ENCODE measurements around the gene SYNJ2.

Gene SYNJ2

DNA sequence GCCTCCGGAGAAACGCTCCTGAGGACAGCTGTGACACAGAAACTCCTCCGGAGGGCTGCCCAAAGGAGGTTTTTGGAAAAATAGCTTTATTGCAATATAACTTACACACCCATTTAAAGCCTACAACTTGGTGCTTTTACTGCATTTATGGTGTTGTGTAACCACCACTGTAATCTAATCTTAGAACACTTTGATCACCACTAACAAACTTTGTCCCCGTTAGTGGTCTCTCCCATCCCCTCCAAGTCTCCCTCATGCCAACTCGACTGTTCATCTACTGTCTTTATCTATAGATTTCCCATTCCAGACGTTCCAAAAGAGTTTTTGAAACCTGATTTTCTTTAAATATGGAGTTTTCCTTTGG, 62.8 kb downstream of the SYNJ2 start:
- no peak for DNase-seq

DNA sequence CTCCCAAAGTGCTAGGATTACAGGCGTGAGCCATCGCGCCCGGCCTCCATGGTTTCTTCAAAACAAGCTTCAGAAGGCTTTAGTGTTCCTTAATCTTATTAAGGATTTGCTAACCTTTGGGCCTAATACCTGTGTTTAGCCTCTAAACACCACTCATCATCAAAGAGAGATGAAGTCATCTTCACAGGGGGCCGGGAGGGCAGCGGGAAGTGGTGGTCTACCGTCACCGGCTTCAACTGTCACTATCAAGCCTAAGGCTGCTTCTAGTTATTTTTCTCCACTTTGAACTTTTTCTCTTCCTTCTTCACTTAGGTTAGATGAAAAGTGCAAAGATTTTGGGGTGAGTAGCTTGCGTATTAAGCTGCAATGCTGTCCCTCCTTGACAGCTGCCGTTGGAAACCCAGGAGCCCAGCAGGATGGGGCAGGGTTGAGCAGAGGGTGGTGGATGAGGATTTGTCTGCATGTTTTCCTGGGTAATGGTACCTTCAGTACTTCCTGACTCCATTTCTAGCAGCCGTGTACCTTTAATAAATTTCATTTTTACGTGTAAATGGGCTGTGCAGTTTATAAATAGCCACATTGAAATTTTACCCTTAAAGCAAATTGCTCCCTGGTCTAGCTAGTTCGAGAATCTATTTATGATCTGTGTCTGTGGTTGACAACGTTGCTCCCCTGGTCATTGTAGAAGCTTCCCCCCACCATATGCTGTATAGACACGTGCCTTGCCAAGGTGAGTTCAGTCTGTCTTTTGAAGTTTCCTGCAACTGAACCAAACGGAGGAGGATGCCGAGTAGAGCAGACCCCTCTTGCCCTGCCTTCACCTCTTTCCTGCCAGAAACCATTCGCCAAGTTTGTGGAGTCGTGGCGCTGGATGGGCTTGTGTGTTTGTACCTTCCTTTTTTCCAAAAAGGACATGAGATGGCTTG, 64.8 kb downstream of the SYNJ2 start:
- DNase-seq: no peak

DNA sequence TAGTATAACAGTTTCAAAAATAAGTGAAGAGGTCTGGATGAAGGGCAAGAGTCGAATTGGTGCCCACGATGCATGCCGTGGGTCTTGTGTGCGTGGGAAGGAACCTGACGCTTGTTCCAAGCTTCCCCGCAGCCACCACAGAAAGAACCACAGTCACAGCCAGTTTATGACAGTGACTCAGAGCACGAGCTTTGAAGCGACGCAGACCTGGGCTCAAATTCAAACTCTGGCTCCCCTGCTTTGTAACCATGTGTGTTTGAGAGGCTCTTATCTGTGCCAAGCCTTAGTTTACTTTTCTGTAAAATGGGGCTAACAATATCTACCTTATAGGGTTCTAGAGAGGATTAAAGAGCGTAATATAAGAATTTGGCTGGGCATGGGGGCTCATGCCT, 65.5 kb downstream of the SYNJ2 start:
- DNase-seq: no peak

DNA sequence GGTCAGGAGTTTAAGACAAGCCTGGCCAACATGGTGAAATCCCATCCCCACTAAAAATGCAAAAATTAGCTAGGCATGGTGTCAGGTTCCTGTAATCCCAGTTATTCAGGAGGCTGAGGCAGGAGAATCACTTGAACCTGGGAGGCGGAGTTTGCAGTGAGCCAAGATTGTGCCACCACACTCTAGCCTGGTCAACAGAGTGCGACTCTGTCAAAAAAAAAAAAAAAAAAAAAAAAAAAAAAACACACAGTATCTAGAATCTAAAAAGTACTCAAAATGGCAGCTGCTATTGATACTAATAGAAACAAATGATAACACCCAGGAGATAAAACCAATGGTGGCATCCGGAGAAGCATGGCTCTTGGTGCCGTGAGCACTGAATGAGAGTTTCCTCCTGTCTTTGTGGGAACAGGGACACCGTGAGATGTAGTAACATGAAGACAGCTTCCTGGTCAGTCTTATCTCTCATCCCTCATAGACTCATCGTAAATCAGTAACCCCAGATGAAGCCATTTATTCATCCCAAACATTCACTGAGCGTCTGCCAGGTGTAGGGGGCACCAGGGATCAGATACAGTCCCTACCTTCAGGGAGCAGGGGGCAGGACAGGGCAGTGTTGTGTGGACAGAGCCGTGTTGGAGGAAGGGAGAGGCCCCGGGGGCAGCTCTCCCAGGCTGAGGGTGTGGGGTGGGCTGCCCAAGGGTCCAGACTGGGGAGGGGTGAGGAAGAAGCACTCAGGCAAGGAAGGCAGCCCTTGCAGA, 66.1 kb downstream of the SYNJ2 start:
- DNase-seq: no peak

DNA sequence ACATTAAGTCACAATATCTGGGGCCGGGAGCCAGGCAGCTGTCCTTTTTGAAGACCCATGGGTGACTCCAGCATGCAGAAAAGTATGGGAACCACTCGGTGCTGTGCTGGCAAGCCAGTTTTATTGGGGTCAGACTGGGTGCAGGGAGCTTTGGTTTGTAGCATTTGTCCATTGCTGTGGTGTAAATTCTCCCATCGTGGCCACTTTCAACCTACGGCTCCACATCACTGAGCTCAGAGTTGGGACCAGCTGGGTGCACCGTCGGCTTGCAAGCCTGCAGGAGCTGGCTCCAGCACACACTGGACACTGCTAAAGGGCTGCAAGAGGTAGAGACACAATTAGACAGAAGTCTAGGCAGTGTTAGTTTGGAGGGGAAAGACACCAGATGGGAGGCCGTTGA, 66.9 kb downstream of the SYNJ2 start:
- DNase-seq: no peak

DNA sequence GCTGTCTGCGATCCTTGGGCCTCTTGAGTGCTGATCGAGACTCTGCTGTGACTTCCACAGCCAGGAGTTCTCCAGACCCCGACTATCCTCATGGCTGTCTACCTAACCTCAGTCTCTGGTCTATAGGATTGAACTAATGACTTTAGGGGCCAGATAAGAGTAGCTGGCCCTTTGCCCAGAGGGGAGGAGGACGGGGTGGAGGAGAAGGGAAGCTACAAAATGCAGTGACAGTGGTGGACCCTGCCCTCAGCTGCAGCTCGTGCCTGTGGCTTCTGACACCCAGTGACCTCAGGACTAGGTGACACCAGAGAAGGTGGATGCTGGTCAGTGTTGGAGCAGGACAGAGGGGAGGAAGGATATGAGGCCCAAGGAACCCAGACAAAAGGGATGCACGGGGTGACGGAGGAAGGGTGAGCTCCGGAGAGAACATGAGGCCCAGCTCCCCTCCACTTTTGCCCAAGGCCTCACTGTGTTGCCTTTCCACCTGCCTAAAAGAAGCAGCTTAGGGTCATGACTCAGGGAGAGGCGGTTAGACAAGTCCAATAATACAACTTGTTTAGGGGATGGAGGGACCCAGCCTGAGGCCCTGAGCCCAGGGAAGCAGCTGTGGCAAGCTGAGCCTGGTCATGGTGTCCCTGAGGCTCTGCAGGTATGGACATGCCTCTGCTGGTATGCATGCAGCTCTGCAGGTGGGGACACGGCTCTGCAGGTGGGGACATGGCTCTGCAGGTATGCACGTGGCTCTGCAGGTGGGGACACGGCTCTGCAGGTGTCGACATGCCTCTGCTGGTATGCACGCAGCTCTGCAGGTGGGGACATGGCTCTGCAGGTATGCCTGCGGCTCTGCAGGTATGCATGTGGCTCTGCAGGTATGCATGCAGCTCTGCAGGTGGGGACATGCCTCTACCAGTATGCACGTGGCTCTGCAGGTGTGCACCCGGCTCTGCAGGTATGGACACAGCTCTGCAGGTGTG, 67.7 kb downstream of the SYNJ2 start:
- no peak for DNase-seq

DNA sequence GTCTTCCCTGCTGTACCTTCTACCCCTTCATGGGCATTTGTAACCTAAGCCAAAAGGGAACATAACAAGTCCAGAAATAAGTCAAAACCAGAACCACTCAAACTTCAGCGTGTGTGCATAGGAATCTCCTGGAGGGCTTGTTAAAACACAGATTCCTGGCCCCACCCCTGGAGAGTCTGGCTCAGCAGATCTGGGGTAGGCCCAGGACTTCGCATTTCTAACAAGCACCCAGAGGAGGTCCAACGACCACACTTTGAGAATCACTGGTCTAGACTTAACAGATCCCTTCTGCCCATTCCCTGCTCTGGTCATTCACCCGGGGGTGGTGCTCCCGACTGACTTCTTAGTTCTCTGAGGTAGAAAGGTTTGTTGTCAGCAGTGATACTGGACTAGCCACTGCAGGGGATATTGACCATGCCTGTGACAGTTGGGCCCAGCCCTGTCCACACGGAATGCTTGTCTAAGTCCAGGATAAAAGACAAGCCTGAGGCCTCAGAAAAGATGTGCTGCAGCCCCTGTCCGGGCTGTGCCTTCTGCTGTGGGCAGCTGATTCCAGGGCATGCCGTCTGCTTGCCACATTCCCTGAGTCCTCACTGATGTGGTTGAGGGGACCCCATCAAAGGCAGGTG, 68.6 kb downstream of the SYNJ2 start:
- no peak for DNase-seq

DNA sequence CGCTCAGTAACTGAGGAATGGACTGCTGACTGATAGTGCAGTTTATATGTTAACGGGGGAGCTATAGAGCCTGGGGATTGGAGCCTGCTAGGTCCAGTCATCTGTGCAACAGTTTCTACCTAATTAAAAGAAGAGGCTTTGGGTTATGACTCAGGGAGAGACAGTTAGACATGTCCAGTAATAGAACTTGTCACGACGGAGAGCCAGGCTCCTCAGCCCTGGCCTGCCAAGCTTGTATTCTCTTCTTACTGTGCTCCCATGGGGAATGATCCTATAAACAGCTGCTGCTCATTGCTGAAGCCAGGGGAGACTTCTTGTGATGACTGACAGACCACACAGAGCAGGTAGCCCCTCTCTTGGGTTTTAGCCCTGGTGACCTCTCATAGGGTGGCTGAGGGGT, 69.3 kb downstream of the SYNJ2 start:
- DNase-seq: no peak

DNA sequence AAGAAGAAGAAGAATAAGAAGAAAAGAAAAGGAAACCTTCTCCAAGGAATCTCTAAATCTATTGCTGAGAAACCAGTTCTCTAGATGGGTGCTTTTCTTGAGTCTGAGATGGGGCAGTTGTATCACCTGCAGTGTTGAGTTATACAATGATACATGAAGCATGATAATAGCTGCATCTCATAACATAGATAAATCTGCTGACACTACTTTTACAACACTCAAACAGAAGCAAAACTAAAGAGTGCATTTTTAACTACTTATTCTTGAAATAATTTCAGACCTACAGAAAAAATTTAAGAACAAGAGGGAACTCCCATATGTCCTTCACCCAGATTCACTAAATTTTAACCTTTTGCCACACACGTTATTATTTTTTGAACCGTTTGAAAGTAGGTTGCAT, 70.3 kb downstream of the SYNJ2 start:
- DNase-seq: no peak

DNA sequence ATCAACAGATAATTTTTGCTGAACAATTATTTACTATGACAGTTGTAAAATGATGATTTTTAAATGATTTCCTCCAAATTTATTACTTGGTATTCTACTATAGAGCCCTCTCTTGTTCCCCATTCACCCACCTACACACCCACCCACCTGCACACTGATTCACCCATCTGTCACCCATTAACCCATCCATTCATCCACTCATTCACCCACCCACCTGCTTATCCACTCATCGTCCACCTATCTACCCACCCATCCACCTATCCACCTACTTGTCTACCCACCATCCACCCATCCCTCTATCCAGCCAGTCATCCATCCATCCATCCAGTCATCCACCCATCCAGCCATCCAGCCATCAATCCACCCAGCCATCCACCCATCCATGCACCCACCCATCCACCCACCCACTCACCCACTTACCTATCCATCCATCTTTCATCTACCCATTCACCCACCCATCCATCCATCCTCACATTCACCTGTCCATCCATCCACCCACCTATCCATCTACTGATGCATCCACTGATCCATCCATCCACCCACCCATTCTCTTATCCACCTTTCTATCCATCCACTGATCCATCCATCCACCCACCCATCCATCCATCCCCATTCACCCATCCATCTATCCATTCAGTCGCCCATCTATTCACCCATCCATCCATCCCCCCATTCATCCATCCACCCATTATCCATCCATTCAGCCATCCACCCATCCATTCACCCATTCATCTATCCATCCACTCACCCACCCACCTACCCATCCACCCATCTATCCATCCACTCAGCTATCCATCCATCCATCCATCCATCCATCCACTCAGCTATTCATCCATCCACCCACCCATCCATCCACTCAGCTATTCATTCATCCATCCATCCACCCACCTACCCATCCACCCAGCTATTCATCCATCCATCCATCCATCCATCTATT, 72.0 kb downstream of the SYNJ2 start:
- no peak for DNase-seq

DNA sequence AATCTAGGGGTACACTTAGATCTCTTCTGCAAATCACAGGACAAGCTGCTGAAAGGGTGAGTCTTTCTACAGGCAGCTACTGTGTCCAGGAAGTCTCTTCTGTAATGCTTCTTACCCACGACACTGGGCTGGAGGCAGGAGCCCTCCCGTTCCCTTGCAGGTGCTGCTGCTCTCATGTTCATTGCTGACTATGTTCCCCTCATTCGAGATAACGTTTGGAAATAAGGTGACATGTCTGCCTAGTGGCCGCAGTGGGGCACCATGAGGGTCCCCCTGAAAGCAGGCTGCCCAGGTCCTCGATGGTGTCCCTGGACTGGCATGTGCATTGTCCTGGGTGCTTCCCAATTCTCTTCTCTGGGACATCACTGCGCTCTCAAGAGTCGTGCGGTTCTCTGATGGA, 74.7 kb downstream of the SYNJ2 start:
- DNase-seq: no peak

DNA sequence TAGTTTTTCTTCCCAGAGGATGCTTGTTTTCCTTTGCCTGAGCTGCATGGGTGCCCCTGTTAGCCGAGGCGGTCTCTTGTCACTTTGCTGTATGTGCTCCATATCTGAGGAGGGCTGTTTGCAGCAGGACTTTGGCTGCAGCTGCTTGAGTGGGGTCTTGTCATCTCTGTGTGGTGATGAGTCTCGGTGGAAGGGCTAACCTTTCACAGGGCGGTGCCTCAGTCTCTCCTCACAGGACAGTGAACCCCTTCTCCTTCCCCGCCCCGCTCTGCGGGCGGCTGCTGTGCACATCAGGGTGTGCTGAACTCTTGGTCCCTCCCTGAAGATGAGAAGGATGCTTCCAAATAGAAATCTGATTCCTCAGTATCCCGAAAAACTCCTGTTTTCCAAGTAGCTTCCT, 75.1 kb downstream of the SYNJ2 start:
- DNase-seq: no peak

DNA sequence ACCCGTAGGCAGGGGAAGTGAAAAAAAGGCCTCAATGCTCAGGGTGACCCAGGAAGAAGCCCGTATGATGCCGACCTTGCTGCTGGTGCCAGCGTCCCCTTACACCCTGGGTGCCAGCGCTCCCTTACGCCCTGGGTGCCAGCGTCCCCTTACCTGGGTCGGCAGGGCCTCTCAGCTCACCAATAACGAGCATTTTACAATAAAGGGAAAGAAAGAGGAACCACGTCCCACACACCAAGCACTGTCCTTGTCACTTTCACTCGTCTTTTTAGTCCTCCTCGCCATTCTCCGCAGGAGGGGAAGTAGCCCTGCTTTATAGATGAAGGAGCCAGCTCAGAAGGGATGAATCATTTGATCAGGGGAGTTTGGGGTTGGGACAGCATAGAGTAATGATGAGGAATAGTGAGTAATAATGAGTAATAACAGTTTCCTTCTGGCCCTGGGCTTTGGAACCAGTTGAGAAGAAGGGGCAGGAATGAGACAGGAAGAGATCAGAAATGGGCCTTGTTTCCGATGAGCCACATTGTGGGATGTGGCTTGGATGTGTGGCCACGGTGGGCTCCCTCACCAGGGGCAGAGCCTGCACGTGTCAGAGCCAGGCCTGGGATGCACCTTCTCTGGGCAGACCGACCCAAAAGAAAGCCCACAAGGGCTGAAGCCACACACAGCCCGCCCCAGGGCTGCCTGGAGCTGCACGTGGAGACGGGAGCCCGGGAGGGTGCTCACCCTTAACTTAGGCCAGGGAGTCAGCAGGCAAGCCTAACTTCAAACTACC, 75.7 kb downstream of the SYNJ2 start:
- DNase-seq: no peak

DNA sequence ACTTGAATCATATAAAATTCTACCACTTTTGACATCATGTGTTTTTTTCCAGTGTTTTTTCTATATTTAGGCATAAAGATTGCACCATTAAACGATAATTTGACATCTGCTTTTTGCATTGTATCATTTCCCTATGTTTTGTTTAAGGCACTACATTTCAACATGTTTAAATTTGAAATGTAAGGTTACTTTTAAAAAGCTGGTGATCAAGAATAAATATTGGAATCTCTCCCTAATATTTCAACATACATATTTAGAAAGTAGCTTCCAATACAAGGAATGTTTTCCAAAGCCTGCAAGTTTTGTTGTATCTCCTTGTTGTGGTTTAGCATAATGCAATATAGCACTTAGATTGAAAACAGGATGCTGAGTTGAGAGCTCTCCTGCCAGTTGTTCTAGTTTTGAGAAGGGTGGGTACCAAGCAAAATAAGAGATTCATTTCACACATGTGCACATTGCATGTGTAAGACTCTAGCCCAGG, 76.5 kb downstream of the SYNJ2 start:
- no peak for DNase-seq

DNA sequence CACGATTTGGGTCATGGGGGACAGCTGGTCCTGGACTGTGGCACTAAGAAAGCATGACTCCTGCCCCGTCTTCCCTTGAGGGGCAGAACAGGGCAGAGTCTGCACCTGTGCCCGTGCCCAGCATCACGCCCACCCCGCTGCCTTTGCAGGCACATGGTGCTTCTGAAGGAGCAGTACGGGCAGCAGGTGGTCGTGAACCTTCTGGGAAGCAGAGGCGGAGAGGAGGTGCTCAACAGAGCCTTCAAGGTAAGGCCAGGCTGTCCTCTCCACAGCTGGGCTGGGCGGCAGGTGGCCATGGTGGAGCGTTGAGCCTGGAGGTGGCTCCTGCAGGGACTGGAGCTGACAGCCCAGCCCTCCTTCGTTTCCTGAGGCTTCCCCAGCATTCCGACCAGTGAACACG, 77.4 kb downstream of the SYNJ2 start:
- no peak for DNase-seq

DNA sequence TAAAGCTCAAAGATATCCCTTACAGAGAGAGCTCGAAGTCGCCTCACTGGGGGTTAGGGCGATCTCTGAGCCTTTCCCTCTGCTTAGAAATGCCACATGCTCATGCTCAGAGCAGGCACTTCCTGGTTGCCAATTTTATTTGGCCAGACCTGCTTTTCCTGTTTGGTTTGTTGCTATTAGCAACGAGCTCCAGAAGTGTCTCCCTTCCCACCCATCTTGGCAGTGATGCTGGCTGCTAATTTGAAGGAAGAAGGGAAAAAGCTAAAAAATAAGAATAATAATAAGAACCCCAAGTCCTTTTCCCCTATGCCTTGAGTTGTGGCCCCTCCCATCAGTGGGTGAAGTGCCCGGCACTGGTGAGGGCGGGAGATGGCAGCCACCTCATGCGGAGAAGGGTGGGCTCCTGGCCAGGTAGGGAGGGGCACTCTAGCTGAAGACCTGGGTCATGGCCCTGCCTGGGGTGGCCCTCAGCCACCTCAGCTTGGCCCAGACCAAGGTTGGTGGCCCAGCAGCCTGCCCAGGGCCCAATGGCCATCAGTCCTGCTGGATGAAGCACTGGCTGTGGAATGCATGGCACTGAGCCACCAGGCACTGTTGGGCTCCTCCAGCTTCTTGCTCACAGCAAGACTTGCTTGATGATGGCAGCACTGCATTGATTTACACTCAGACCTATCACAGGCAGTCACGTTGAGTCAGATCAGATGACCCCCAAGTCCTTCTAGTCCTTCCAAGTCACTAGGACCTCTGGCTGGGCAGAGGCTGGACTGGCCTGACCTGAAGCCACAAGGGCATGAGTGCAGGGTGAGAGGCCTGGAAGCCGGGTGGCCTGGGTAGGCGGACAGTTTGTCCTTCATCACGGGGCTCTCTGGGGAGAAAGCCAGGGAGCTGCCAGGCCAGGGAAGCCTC, 79.0 kb downstream of the SYNJ2 start:
- DNase-seq: peak; percentile 54

DNA sequence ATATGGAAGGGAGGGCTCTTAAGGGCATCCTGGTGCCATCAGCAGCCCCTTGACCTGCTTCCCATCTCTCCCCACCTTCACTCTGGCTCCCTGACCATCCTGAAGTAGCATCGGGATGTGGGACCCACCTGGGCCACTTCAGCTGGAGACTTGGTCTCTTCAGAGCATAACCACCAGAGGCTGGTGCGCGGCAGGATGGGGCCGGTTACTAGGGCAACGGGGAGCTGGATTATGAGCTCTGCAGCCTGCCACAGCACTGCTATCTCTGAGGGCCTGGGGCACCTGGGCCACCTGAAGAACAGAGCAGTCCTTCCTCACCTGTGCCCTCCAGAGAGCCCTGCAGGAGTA, 79.7 kb downstream of the SYNJ2 start:
- DNase-seq: no peak

DNA sequence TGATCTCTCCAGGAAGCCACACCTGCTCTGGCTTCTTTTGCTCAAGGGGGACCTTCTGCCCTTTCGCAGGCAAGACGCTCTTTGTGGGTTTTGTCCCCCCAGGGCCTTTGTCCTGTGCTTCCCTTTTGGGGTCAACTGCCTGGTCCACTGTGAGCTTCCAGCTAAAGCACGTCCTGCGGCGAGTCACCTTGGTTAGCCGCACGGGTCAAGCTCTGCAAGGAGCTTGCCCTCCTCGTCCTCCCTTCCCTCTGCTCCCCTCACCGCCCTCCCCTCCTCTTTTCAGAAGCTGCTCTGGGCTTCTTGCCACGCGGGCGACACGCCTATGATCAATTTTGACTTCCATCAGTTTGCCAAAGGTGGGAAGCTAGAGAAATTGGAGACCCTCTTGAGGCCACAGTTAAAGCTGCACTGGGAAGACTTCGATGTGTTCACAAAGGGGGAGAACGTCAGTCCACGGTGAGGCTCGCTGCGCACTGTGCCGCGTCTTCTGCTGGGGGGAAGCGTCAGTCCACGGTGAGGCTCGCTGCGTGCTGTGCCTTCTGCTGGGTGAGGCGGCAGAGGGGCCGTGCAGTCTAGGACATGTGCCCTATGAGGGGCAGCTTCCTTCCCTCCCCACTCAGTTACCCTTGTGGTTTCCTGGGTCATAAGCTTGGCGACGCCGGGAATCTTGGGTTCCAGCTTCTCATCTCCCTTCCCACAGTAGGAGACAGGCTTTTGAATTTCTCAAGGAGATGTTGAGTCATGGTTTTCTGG, 80.2 kb downstream of the SYNJ2 start:
- no peak for DNase-seq

DNA sequence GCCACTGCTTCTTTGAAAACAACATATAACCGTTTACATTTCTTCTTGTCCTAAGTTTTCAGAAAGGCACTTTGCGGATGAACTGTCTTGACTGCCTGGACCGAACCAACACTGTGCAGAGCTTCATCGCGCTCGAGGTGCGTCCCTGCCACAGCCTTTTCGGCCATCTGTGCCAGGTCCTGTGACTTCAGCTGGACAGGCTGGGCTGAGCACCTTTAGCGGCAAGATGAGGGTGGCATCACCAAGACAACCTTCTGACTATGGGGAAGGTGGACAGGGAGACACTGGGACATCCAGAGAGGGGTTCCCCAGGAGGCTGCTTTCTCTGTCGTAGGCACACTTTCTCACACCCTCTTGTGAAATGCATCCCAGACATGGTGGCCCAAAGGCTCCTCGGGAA, 82.1 kb downstream of the SYNJ2 start:
- no peak for DNase-seq

All from NCI-H748 treated with DMSO at 0.1 percent for 48 hours (cell line).